Mammary epithelial cell (primary cell): ENCODE measurements around the gene UBFD1.

Experiments used
- EZH2 ChIP-seq: IDR thresholded peaks from 2 replicates; pipeline ENCODE4 v1.6.1; 2012; ENCODE audit warnings: low read length, inconsistent platforms, borderline replicate concordance
- TF ChIP-seq, protein P1 (sequence below), 2 donors: IDR thresholded peaks in 1 of 2; conservative IDR thresholded peaks in 1 of 2; 2 replicates each; pipeline ENCODE4 v1.5.1; 2011 to 2012; ENCODE audit warnings: inconsistent platforms in 2 of 2, low read length in 2 of 2, mild to moderate bottlenecking in 2 of 2, control low read depth in 1 of 2, low read depth in 1 of 2; ENCODE audit not compliant: insufficient read depth in 1 of 2; ENCODE audit errors: extremely low read depth in 1 of 2

DNA sequence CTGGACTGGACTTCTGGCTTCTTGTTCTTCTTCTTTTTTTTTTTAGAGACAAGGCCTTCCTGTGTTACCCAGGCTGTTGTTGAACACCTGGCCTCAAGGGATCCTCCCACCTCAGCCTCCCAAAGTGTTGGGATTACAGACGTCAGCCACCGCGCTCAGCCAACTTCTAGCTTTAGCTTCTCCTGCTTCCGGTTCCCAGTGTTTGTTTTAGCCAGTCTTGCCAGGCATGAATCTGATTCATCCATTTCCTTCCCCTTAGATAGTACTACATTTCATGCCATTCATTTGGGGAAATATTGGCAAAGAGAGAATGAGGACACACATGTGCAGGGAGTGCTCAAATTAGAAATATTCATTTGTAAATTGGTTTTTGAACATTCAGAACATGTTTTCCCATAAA is 50.7 kb downstream of the UBFD1 start:
- TF ChIP-seq, protein P1, sequence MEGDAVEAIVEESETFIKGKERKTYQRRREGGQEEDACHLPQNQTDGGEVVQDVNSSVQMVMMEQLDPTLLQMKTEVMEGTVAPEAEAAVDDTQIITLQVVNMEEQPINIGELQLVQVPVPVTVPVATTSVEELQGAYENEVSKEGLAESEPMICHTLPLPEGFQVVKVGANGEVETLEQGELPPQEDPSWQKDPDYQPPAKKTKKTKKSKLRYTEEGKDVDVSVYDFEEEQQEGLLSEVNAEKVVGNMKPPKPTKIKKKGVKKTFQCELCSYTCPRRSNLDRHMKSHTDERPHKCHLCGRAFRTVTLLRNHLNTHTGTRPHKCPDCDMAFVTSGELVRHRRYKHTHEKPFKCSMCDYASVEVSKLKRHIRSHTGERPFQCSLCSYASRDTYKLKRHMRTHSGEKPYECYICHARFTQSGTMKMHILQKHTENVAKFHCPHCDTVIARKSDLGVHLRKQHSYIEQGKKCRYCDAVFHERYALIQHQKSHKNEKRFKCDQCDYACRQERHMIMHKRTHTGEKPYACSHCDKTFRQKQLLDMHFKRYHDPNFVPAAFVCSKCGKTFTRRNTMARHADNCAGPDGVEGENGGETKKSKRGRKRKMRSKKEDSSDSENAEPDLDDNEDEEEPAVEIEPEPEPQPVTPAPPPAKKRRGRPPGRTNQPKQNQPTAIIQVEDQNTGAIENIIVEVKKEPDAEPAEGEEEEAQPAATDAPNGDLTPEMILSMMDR (conservative IDR thresholded peaks at IDR 0.05 in 1 of 2, IDR thresholded peaks at IDR 0.05 in 1 of 2; ENCODE audit: extremely low read depth in 1 of 2, insufficient read depth in 1 of 2, low read depth in 1 of 2, low read length in 2 of 2): no peak
- no peak for TF ChIP-seq EZH2
